DOHH2 (cell line): ENCODE results near the gene PLA2G6.

Experiments used
- EZH2phosphoT487 ChIP-seq: fragments of 200-600 bp; sonication (generic); IDR thresholded peaks from 2 replicates; pipeline ENCODE4 v1.6.1; 2017; ENCODE audit warnings: borderline replicate concordance, mild to moderate bottlenecking, antibody characterized with exemption, low read length, moderate library complexity, mixed read lengths
- TF ChIP-seq, protein P1 (sequence below): fragments of 200-600 bp; sonication (generic); IDR thresholded peaks from one replicate; pipeline ENCODE4 v1.5.1; 2014; ENCODE audit warnings: antibody characterized with exemption, mild to moderate bottlenecking, low read depth, low read length; ENCODE audit not compliant: poor library complexity, severe bottlenecking

DNA sequence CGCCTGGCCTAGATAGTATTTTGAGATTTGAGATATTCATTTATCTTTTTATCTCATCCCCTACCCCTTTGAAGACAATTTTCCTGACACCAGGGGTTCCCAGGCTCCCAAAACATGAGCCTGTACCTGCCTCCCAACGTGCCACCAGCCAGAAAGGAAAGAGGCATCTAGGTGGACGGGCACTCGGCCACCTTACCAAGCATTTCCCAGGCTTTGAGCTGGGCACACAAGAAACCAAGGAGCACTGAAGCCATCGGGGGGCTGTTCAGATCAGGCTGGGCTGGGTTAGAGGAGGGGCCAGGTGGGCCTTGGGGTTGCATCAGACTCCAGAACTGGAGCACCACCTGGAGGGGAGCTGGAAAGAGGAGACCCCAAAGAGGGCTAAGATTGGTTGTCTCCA is 42.7 kb downstream of the PLA2G6 start:
- TF ChIP-seq, protein P1, sequence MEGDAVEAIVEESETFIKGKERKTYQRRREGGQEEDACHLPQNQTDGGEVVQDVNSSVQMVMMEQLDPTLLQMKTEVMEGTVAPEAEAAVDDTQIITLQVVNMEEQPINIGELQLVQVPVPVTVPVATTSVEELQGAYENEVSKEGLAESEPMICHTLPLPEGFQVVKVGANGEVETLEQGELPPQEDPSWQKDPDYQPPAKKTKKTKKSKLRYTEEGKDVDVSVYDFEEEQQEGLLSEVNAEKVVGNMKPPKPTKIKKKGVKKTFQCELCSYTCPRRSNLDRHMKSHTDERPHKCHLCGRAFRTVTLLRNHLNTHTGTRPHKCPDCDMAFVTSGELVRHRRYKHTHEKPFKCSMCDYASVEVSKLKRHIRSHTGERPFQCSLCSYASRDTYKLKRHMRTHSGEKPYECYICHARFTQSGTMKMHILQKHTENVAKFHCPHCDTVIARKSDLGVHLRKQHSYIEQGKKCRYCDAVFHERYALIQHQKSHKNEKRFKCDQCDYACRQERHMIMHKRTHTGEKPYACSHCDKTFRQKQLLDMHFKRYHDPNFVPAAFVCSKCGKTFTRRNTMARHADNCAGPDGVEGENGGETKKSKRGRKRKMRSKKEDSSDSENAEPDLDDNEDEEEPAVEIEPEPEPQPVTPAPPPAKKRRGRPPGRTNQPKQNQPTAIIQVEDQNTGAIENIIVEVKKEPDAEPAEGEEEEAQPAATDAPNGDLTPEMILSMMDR, result no peak
- TF ChIP-seq EZH2phosphoT487, result no peak
